HuH-7.5 (cell line): ENCODE measurements around the gene GLB1L.
"Not testable (repeated sequence)": the region's sequence is repeated elsewhere in the genome, so short reads cannot be mapped to it uniquely, and the experiment has no call there.

ENCODE experiments used
- DNase-seq: peaks from one replicate; pipeline ENCODE4 v3.0.0; 2011; ENCODE audit warnings: low spot score

The GLB1L gene

GRCh38 chr2:219245148-219245898 lies at the start of gene GLB1L, which contains the start of gene STK16:
GLB1L (minus strand) TSS chr2:219245444; CDS start chr2:219243573, 1,871 bp downstream.
STK16 (plus strand) TSS chr2:219245479; CDS start chr2:219246000, 521 bp downstream.
- peak; percentile 95 for DNase-seq

GRCh38 chr2:219294356-219295351 lies 49.4 kb upstream of the GLB1L start:
- DNase-seq: peak; percentile 97

GRCh38 chr2:219293736-219294231 lies 48.5 kb upstream of the GLB1L start:
- DNase-seq: no peak

GRCh38 chr2:219292616-219293015 lies 47.4 kb upstream of the GLB1L start:
- DNase-seq: no peak

GRCh38 chr2:219291910-219292490 lies 46.8 kb upstream of the GLB1L start:
- peak; percentile 4 for DNase-seq

- DNase-seq: peak; percentile 7
Measured at GRCh38 chr2:219291394-219291793, 46.1 kb upstream of the GLB1L start.

- DNase-seq: peak; percentile 6
Measured at GRCh38 chr2:219290381-219291171, 45.3 kb upstream of the GLB1L start.

GRCh38 chr2:219289537-219290361 lies 44.5 kb upstream of the GLB1L start:
- DNase-seq: peak; percentile 5

GRCh38 chr2:219289195-219289536 lies 43.9 kb upstream of the GLB1L start:
- peak; percentile 3 for DNase-seq

GRCh38 chr2:219287580-219288265 lies 42.5 kb upstream of the GLB1L start:
- peak; percentile 5 for DNase-seq

GRCh38 chr2:219287116-219287440 lies 41.8 kb upstream of the GLB1L start:
- DNase-seq: not testable (repeated sequence)

GRCh38 chr2:219286436-219287115 lies 41.3 kb upstream of the GLB1L start:
- DNase-seq: peak; percentile 9

GRCh38 chr2:219285894-219286425 lies 40.7 kb upstream of the GLB1L start:
- no peak for DNase-seq

- DNase-seq: no peak
Measured at GRCh38 chr2:219285373-219285735, 40.1 kb upstream of the GLB1L start.

GRCh38 chr2:219284501-219285372 lies 39.5 kb upstream of the GLB1L start:
- DNase-seq: no peak

- no peak for DNase-seq
Measured at GRCh38 chr2:219282943-219283581, 37.8 kb upstream of the GLB1L start.

GRCh38 chr2:219282375-219282774 lies 37.1 kb upstream of the GLB1L start:
- DNase-seq: no peak

GRCh38 chr2:219281588-219281987 lies 36.3 kb upstream of the GLB1L start:
- DNase-seq: no peak
